HG03064 (cell line): ENCODE data around the gene HMGN1.

Experiments used
- ATAC-seq: cut with Tn5 transposase; IDR thresholded peaks from one replicate; pipeline ENCODE4 v1.9.1; 2021; ENCODE audit warnings: low read depth; ENCODE audit not compliant: unreplicated experiment

The HMGN1 gene

GRCh38 chr21:39336457-39337008 lies 12.4 kb downstream of the HMGN1 start:
- ATAC-seq = no peak

- no peak for ATAC-seq
Observed at GRCh38 chr21:39334611-39335010, 14.3 kb downstream of the HMGN1 start.

- ATAC-seq = no peak
Observed at GRCh38 chr21:39332175-39332574, 16.7 kb downstream of the HMGN1 start.

GRCh38 chr21:39330001-39330400 lies 18.9 kb downstream of the HMGN1 start:
- ATAC-seq = no peak

GRCh38 chr21:39327727-39328126 lies 21.2 kb downstream of the HMGN1 start:
- no peak for ATAC-seq

- no peak for ATAC-seq
Observed at GRCh38 chr21:39326607-39327307, 22.1 kb downstream of the HMGN1 start.

GRCh38 chr21:39325458-39325857 lies 23.4 kb downstream of the HMGN1 start:
- no peak for ATAC-seq

- ATAC-seq = no peak
Observed at GRCh38 chr21:39321424-39321823, 27.5 kb downstream of the HMGN1 start.

GRCh38 chr21:39319814-39320332 lies 29.0 kb downstream of the HMGN1 start:
- ATAC-seq = no peak

GRCh38 chr21:39319251-39319756 lies 29.6 kb downstream of the HMGN1 start:
- no peak for ATAC-seq

- no peak for ATAC-seq
Observed at GRCh38 chr21:39318091-39318959, 30.6 kb downstream of the HMGN1 start.

GRCh38 chr21:39317134-39318090 lies 31.5 kb downstream of the HMGN1 start:
- no peak for ATAC-seq

- ATAC-seq = no peak
Observed at GRCh38 chr21:39316729-39317128, 32.2 kb downstream of the HMGN1 start.

- no peak for ATAC-seq
Observed at GRCh38 chr21:39315603-39316445, 33.1 kb downstream of the HMGN1 start.

- ATAC-seq = peak; percentile 9
Observed at GRCh38 chr21:39314143-39315027, 34.5 kb downstream of the HMGN1 start.

GRCh38 chr21:39313571-39314142 lies 35.2 kb downstream of the HMGN1 start, which contains the start of gene BRWD1:
BRWD1 (minus strand) TSS chr21:39313632; CDS start chr21:39313491, 141 bp downstream.
- peak; percentile 51 for ATAC-seq

GRCh38 chr21:39313042-39313570 lies 35.8 kb downstream of the HMGN1 start:
- peak; percentile 17 for ATAC-seq
